ENCODE results near the gene TOX2. TPM values are rescaled to one million over a fixed set of nuclear protein-coding genes. Genes with fewer than 3 reads are reported as not detected.

TOX2 gene
- total RNA-seq, 2 experiments from 2014 or later: 0.23 TPM; not detected in 1

DNA sequence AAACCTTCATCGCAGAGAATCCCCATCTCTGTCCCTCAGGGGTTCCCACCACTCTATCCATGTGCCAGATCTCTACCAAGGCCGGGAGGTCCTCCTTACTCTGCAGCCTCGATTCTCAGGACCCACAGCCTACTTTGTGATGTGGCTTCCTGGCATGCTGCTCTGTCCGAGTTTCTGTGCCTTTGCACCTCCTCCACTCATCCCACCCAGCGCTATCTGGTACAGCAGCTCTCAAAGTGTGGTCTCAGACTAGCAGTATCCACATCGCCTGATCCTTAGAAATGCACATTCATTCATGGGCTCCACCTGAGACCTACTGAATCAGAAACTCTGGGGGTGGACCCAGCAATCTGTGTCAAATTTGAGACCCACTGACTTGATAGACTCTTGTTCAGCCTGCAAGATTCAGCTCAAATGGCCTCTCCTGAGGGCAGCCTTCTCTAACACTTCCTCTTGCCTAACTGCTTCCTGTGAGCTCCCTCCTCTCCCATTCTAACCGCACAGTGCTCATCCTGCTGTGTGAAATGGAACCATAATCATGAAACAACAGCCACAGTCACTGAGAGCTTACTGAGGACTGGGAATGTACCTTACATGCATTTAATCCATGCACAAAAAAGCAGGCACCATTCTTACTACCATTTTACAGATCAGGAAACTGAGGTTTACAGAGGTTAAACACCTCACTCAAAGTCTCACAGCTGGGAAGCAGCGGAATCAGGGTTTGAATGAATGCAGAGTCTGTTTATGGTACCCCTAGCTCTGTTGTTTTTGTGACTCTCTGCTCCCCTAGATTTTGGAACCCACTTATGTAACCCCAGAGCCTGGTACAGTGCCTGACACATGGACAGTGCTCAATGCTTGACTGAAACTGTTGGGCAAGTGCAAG is 202.9 kb downstream of the TOX2 start:
- H3K4me1 ChIP-seq (ENCODE audit: insufficient read depth, low read length, poor library complexity, severe bottlenecking): no peaks in the 10 kb centered on the region
- TF ChIP-seq, protein P1, sequence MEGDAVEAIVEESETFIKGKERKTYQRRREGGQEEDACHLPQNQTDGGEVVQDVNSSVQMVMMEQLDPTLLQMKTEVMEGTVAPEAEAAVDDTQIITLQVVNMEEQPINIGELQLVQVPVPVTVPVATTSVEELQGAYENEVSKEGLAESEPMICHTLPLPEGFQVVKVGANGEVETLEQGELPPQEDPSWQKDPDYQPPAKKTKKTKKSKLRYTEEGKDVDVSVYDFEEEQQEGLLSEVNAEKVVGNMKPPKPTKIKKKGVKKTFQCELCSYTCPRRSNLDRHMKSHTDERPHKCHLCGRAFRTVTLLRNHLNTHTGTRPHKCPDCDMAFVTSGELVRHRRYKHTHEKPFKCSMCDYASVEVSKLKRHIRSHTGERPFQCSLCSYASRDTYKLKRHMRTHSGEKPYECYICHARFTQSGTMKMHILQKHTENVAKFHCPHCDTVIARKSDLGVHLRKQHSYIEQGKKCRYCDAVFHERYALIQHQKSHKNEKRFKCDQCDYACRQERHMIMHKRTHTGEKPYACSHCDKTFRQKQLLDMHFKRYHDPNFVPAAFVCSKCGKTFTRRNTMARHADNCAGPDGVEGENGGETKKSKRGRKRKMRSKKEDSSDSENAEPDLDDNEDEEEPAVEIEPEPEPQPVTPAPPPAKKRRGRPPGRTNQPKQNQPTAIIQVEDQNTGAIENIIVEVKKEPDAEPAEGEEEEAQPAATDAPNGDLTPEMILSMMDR (conservative IDR thresholded peaks at IDR 0.05; ENCODE audit: low read length): no peak
- no peak for TF ChIP-seq EZH2phosphoT487 (IDR thresholded peaks at IDR 0.05; ENCODE audit: borderline replicate concordance, low read depth, low read length)
- no peak overlapping the region for H2AFZ ChIP-seq (ENCODE audit: low read length)
- CTCF ChIA-PET (ENCODE audit: unreplicated experiment): interaction anchor here (1.0 kb wide), 1 partner anchor 72 kb away, joined by 4 read pairs; no protein-coding TSS in a partner anchor
- DNase-seq (ENCODE audit: low spot score): no peak
- POLR2A ChIA-PET: no interaction called here
- H3K9me3 ChIP-seq (ENCODE audit: low read length): no peaks in the 10 kb centered on the region
- H3K9me2 ChIP-seq (ENCODE audit: insufficient read depth, low read length): no peaks in the 10 kb centered on the region
- H3K27ac ChIP-seq (ENCODE audit: low read depth, low read length, poor library complexity, severe bottlenecking): no peak overlapping the region
- H3K36me3 ChIP-seq (ENCODE audit: insufficient read depth, low read length): no peaks in the 10 kb centered on the region
- H3K79me2 ChIP-seq (ENCODE audit: insufficient read depth, low read depth, low read length): no peaks in the 10 kb centered on the region
- BruUV-seq (replicated peaks): no TSS peak
- H4K20me1 ChIP-seq (ENCODE audit: insufficient read depth, low read length): no peaks in the 10 kb centered on the region
- H3K4me2 ChIP-seq (ENCODE audit: low read length): no peak overlapping the region
- H3K4me3 ChIP-seq (ENCODE audit: low read depth, low read length, poor library complexity, severe bottlenecking): no peak overlapping the region
- intact Hi-C loops (cut with micrococcal nuclease; ENCODE audit: unreplicated experiment): no loop called here

DNA sequence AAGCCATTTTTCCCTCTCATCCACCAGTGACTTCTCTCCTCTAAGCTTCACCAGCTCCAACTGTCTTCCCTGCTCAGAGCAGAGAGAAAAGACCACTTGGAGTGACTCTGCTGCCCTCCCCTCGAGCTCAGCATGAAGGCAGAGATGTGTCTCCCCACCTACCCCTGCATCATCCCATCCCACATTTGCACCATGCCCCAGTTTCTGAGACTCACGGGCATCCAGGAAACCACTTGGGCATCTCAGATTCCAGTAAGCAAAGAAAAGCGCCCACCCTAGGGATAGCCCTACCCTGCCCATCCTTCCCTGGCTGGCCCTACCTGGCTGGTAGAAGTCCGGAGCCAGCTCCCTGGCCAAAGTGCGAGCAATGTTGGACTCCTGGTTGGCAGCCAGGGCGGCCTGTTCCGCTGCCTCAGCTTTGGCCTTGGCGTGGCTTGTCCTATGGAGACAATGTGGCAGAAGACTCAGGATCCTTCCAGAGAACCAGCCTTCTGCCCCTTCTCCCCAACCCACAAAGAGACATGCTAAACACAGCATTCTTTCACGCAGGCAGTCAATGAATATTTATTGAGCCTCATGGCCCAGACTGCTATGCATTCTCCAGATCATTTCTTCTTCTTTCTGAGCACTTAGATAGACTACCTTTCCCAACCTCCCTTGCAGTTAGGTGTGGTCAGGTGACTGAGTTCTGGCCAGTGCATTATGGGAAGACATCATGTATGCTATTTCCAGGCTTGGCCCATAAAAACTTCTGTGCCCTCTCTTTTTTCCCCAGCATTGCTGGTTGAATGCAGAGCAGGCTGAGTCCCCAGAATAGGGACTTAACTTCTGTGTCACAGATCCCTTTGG is 203.8 kb downstream of the TOX2 start:
- ChIA-PET POLR2A (no interaction called here), CTCF (ENCODE audit: unreplicated experiment) (no interaction called here)
- no peaks in the 10 kb centered on the region for H3K9me3 ChIP-seq (ENCODE audit: low read length)
- no peak overlapping the region for H3K4me3 ChIP-seq (ENCODE audit: low read depth, low read length, poor library complexity, severe bottlenecking)
- no TSS peak for BruUV-seq (replicated peaks)
- no peaks in the 10 kb centered on the region for H4K20me1 ChIP-seq (ENCODE audit: insufficient read depth, low read length)
- H3K9me2 ChIP-seq (ENCODE audit: insufficient read depth, low read length): no peaks in the 10 kb centered on the region
- no peaks in the 10 kb centered on the region for H3K36me3 ChIP-seq (ENCODE audit: insufficient read depth, low read length)
- no peak for DNase-seq (ENCODE audit: low spot score)
- intact Hi-C loops (cut with micrococcal nuclease; ENCODE audit: unreplicated experiment): no loop called here
- no peak overlapping the region for H2AFZ ChIP-seq (ENCODE audit: low read length)
- H3K4me2 ChIP-seq (ENCODE audit: low read length): no peak overlapping the region
- H3K27ac ChIP-seq (ENCODE audit: low read depth, low read length, poor library complexity, severe bottlenecking): no peak overlapping the region
- no peak for TF ChIP-seq EZH2phosphoT487 (IDR thresholded peaks at IDR 0.05; ENCODE audit: borderline replicate concordance, low read depth, low read length)
- TF ChIP-seq, protein P1 (conservative IDR thresholded peaks at IDR 0.05; ENCODE audit: low read length): no peak
- no peaks in the 10 kb centered on the region for H3K4me1 ChIP-seq (ENCODE audit: insufficient read depth, low read length, poor library complexity, severe bottlenecking)
- no peaks in the 10 kb centered on the region for H3K79me2 ChIP-seq (ENCODE audit: insufficient read depth, low read depth, low read length)

Small RNAs within 50 kb of the gene (small RNA-seq; reads per million reads assigned to genes)
- not detected for gene RN7SL443P

Other genes starting within 250 kb of the TOX2 start
- gene MYBL2, start 247.7 kb upstream of the TOX2 start, total RNA-seq (2014; rRNA removed; shearing (Covaris generic)): 226 and 268 TPM in 2 replicates
- 450 and 472 TPM in 2 replicates for gene MYBL2, start 247.7 kb upstream of the TOX2 start, total RNA-seq (2022)
- gene GTSF1L, start 187.8 kb upstream of the TOX2 start, total RNA-seq (2014; rRNA removed; shearing (Covaris generic)): 0.21 and 3.1 TPM in 2 replicates
- gene GTSF1L, start 187.8 kb upstream of the TOX2 start, total RNA-seq (2022): 3.3 and 4.0 TPM in 2 replicates